T47D (cell line): ENCODE results near the gene NME8.

Experiments used
- DNase-seq, 2 experiments: peaks; one replicate each; pipeline versions ENCODE4 v3.0.0 to v3.0.0-alpha.2; 2011 to 2012; ENCODE audit warnings: low read depth in 1 of 2, low spot score in 1 of 2
- JUND ChIP-seq: IDR thresholded peaks from 2 replicates; pipeline ENCODE4 v1.6.1; 2012; ENCODE audit warnings: low read depth
- in situ Hi-C: cut with HindIII; loops from 2 replicates; pipeline ENCODE4 v1.10.0; 2016; ENCODE audit warnings: low sequenced_read_pairs, low pct_unique_long_range_greater_than_20kb

Gene NME8

GRCh38 chr7:37930226-37930948, 82.0 kb downstream of the NME8 start:
- DNase-seq: no peak
- in situ Hi-C loops: no loop called here
- no peak for TF ChIP-seq JUND

GRCh38 chr7:37932543-37932942, 84.1 kb downstream of the NME8 start:
- no peak for DNase-seq
- in situ Hi-C loops: no loop called here
- TF ChIP-seq JUND: no peak

- DNase-seq: no peak
- in situ Hi-C loops: no loop called here
- TF ChIP-seq JUND: no peak
Measured at GRCh38 chr7:37933018-37933566, 84.7 kb downstream of the NME8 start.

GRCh38 chr7:37942934-37943610, 94.7 kb downstream of the NME8 start:
- no peak for TF ChIP-seq JUND
- in situ Hi-C loops: no loop called here
- peak in 1 of 2 experiments; percentile 35 for DNase-seq

GRCh38 chr7:37943905-37944736, 95.7 kb downstream of the NME8 start:
- in situ Hi-C loops: no loop called here
- TF ChIP-seq JUND: no peak
- no peak for DNase-seq

GRCh38 chr7:37944737-37945054, 96.3 kb downstream of the NME8 start:
- in situ Hi-C loops: no loop called here
- no peak for TF ChIP-seq JUND
- DNase-seq: no peak

- in situ Hi-C loops: no loop called here
- no peak for TF ChIP-seq JUND
- DNase-seq: no peak
Measured at GRCh38 chr7:37945336-37945735, 96.9 kb downstream of the NME8 start.

GRCh38 chr7:37947138-37947940, 98.9 kb downstream of the NME8 start:
- in situ Hi-C loops: no loop called here
- no peak for DNase-seq
- TF ChIP-seq JUND: no peak

GRCh38 chr7:37947941-37948210, 99.5 kb downstream of the NME8 start:
- no peak for TF ChIP-seq JUND
- no peak for DNase-seq
- in situ Hi-C loops: no loop called here
